CD14-positive monocyte (primary cell): ENCODE measurements around the gene FBXO15. TPM values are rescaled to one million over a fixed set of nuclear protein-coding genes. Genes with fewer than 3 reads are reported as not detected.

Experiments used
- DNase-seq, 3 donors: peaks; one replicate each; pipeline ENCODE4 v3.0.0-alpha.2; 2011 to 2022
- H2AFZ ChIP-seq: 2 replicates; pipeline ENCODE4 v1.6.0; 2012; ENCODE audit warnings: mild to moderate bottlenecking, low read depth, low read length, inconsistent platforms; ENCODE audit not compliant: insufficient read depth, poor library complexity, severe bottlenecking
- H3K27ac ChIP-seq, 2 donors: 1 replicate in 1 of 2; 2 replicates in 1 of 2; pipeline ENCODE4 v1.5.1; 2012 to 2013; ENCODE audit warnings: low read length in 2 of 2, control low read depth in 1 of 2, inconsistent platforms in 1 of 2, low read depth in 1 of 2, mild to moderate bottlenecking in 1 of 2
- H3K27me3 ChIP-seq, 2 donors: one replicate each; pipeline versions ENCODE4 v1.6.0 to v1.6.1; 2011 to 2013; ENCODE audit warnings: low read length in 2 of 2; ENCODE audit not compliant: control insufficient read depth in 2 of 2, insufficient read depth in 2 of 2
- H3K36me3 ChIP-seq, 2 donors: replicated peaks in 1 of 2; 1 replicate in 1 of 2; 2 replicates in 1 of 2; pipeline versions ENCODE4 v1.5.1 to v1.6.1; 2012 to 2013; ENCODE audit warnings: low read length in 2 of 2, control low read depth in 1 of 2, inconsistent platforms in 1 of 2, mild to moderate bottlenecking in 1 of 2; ENCODE audit not compliant: insufficient read depth in 2 of 2, control insufficient read depth in 1 of 2
- H3K4me1 ChIP-seq, 2 donors: 1 replicate in 1 of 2; 2 replicates in 1 of 2; pipeline versions ENCODE4 v1.5.1 to v1.6.1; 2012 to 2013; ENCODE audit warnings: low read length in 2 of 2, control low read depth in 1 of 2, inconsistent platforms in 1 of 2, mild to moderate bottlenecking in 1 of 2, moderate library complexity in 1 of 2; ENCODE audit not compliant: insufficient read depth in 2 of 2, control insufficient read depth in 1 of 2
- H3K4me2 ChIP-seq: replicated peaks from 2 replicates; pipeline ENCODE3; 2012; ENCODE audit warnings: low read length, moderate library complexity, mild to moderate bottlenecking; ENCODE audit not compliant: poor library complexity, severe bottlenecking; ENCODE audit errors: extremely low read depth
- H3K4me3 ChIP-seq, 3 experiments: fragments of 200-600 bp in 1 of 3; sonication (generic) in 1 of 3; replicated peaks in 1 of 3; 1 replicate in 2 of 3; 2 replicates in 1 of 3; pipeline ENCODE4 v1.5.1; 2011 to 2013; ENCODE audit warnings: low read length in 3 of 3, mild to moderate bottlenecking in 3 of 3, control low read depth in 2 of 3, low read depth in 2 of 3, inconsistent platforms in 1 of 3, moderate library complexity in 1 of 3
- H3K79me2 ChIP-seq: 2 replicates; pipeline ENCODE4 v1.6.0; 2012; ENCODE audit warnings: mild to moderate bottlenecking, control low read depth, inconsistent platforms, low read length, moderate library complexity; ENCODE audit not compliant: insufficient read depth
- H3K9ac ChIP-seq: 2 replicates; pipeline ENCODE4 v1.6.0; 2017; ENCODE audit warnings: low read length, mild to moderate bottlenecking; ENCODE audit not compliant: insufficient read depth, poor library complexity, severe bottlenecking
- H3K9me3 ChIP-seq, 2 donors: replicated peaks in 1 of 2; 1 replicate in 1 of 2; 2 replicates in 1 of 2; pipeline versions ENCODE4 v1.5.1 to v1.6.1; 2012 to 2013; ENCODE audit warnings: low read length in 2 of 2, control low read depth in 1 of 2; ENCODE audit not compliant: control insufficient read depth in 1 of 2, insufficient read depth in 1 of 2
- H4K20me1 ChIP-seq: 2 replicates; pipeline ENCODE4 v1.6.0; 2012; ENCODE audit warnings: mild to moderate bottlenecking, low read length, control low read depth, moderate library complexity; ENCODE audit not compliant: insufficient read depth
- H3K27ac Mint-ChIP-seq, 7 donors: one replicate each; pipeline ENCODE4 v1.8.0; 2020; ENCODE audit warnings: mild to moderate bottlenecking in 7 of 7, mixed read lengths in 7 of 7, moderate library complexity in 6 of 7, inconsistent platforms in 2 of 7
- H3K27me3 Mint-ChIP-seq, 3 donors: one replicate each; pipeline ENCODE4 v1.8.0; 2021 to 2022; ENCODE audit warnings: low read depth in 3 of 3, mild to moderate bottlenecking in 3 of 3, mixed read lengths in 3 of 3, moderate library complexity in 3 of 3, inconsistent platforms in 1 of 3
- H3K36me3 Mint-ChIP-seq, 2 donors: one replicate each; pipeline ENCODE4 v1.8.0; 2020; ENCODE audit warnings: mixed read lengths in 2 of 2, inconsistent platforms in 1 of 2, mild to moderate bottlenecking in 1 of 2
- H3K4me1 Mint-ChIP-seq: one replicate; pipeline ENCODE4 v1.8.0; 2020; ENCODE audit warnings: mild to moderate bottlenecking, mixed read lengths
- H3K4me3 Mint-ChIP-seq, 2 donors: one replicate each; pipeline ENCODE4 v1.8.0; 2020; ENCODE audit warnings: mild to moderate bottlenecking in 2 of 2, mixed read lengths in 2 of 2, moderate library complexity in 1 of 2
- H3K9me3 Mint-ChIP-seq, 7 donors: one replicate each; pipeline ENCODE4 v1.8.0; 2020 to 2022; ENCODE audit warnings: mixed read lengths in 7 of 7, mild to moderate bottlenecking in 6 of 7, moderate library complexity in 6 of 7, inconsistent platforms in 2 of 7
- CTCF ChIP-seq: fragments of 200-600 bp; IDR thresholded peaks from one replicate; pipeline ENCODE4 v1.8.0; 2022; ENCODE audit warnings: antibody characterized with exemption, mild to moderate bottlenecking
- WGBS: methylation state at CpG from one replicate; pipeline ENCODE4 v1.1.5; 2013; ENCODE audit warnings: missing lambda C conversion rate; ENCODE audit not compliant: insufficient coverage; 5-methylcytosine and 5-hydroxymethylcytosine counted together
- intact Hi-C, 2 donors: fragments of 100-400 bp; cut with micrococcal nuclease; formaldehyde crosslinking; loops; one replicate each; pipeline versions ENCODE4 v1.15.0 to v1.15.1; 2023
- polyA plus RNA-seq, 3 donors: library from polyadenylated mRNA; depleted of rRNA in 1 of 3; unstranded in 2 of 3; stranded (reverse) in 1 of 3; fragments of 300-500 nt in 2 of 3; fragments of >200 nt in 1 of 3; fragmentation: Illumina TruSeq in 2 of 3; gene quantifications; 1 replicate in 2 of 3; 2 replicates in 1 of 3; pipeline ENCODE4 v1.2.3, GENCODE V29; 2012 to 2021

Gene FBXO15
- polyA plus RNA-seq, 3 donors = not detected

GRCh38 chr18:74110149-74110548 lies 37.5 kb downstream of the FBXO15 start:
- Histone ChIP-seq H3K27me3 (no peaks in the 10 kb centered on the region), H3K4me2 (no peak overlapping the region), H3K4me3 (no peak overlapping the region), H3K9me3 (no peaks in the 10 kb centered on the region), H4K20me1 (no peaks in the 10 kb centered on the region), H2AFZ (no peak overlapping the region), H3K36me3 (no peaks in the 10 kb centered on the region), H3K4me1 (no peaks in the 10 kb centered on the region), H3K9ac (no peak overlapping the region), H3K79me2 (no peaks in the 10 kb centered on the region), H3K27ac (no peak overlapping the region)
- intact Hi-C loops = no loop called here
- Mint-ChIP-seq H3K9me3 (peaks cover 0 to 15% (median 5%) of the 10 kb centered on the region in 7 donors), H3K27me3 (peaks cover 0 to 5% (median 3%) of the 10 kb centered on the region in 3 donors), H3K4me1 (no peaks in the 10 kb centered on the region), H3K27ac (no peak overlapping the region), H3K36me3 (no peaks in the 10 kb centered on the region), H3K4me3 (no peak overlapping the region)
- DNase-seq = no peak
- no peak for TF ChIP-seq CTCF
- no CpG with 5 or more reads among the region's 1 CpG for WGBS

GRCh38 chr18:74108460-74108859 lies 39.2 kb downstream of the FBXO15 start:
- H3K9ac ChIP-seq = no peak overlapping the region
- Mint-ChIP-seq H3K36me3 (no peaks in the 10 kb centered on the region), H3K4me3 (no peak overlapping the region), H3K27ac (no peak overlapping the region), H3K27me3 (peaks cover 0 to 5% (median 1%) of the 10 kb centered on the region in 3 donors), H3K9me3 (peaks cover 0 to 15% (median 5%) of the 10 kb centered on the region in 7 donors), H3K4me1 (no peaks in the 10 kb centered on the region)
- H2AFZ ChIP-seq = no peak overlapping the region
- H3K9me3 ChIP-seq = no peaks in the 10 kb centered on the region
- no peaks in the 10 kb centered on the region for H3K36me3 ChIP-seq
- no peak overlapping the region for H3K4me2 ChIP-seq
- DNase-seq = no peak
- H3K27ac ChIP-seq = no peak overlapping the region
- H3K4me3 ChIP-seq = no peak overlapping the region
- intact Hi-C loops = no loop called here
- no peak for TF ChIP-seq CTCF
- H4K20me1 ChIP-seq = no peaks in the 10 kb centered on the region
- no peaks in the 10 kb centered on the region for H3K4me1 ChIP-seq
- WGBS = no CpG with 5 or more reads among the region's 2 CpGs
- no peaks in the 10 kb centered on the region for H3K79me2 ChIP-seq
- H3K27me3 ChIP-seq = no peaks in the 10 kb centered on the region
